Measurements from ENCODE around the gene MRGPRX2. TPM values are rescaled to one million over a fixed set of nuclear protein-coding genes. Genes with fewer than 3 reads are reported as not detected.

Gene MRGPRX2
- total and polyA plus RNA-seq, 2 of the 13 experiments (the other 11 are each of a cell fraction or from before 2014, with no cell fraction given), result not detected

GRCh38 chr11:19071255-19071654 is 10.7 kb upstream of the MRGPRX2 start (continued):
- TF ChIP-seq ZNF644 (CRISPR knock-in tag; IDR thresholded peaks at IDR 0.05; ENCODE audit: low read depth), result 0 out of 2 replicates have a peak, but pooled peaks have one; percentile 27
- peak; percentile 35; the same call in 1 of the 2 replicates for TF ChIP-seq TARDBP (CRISPR knock-in tag; IDR thresholded peaks at IDR 0.05)
- TF ChIP-seq ZFY (CRISPR knock-in tag; IDR thresholded peaks at IDR 0.05), result no peak
- 0 out of 2 replicates have a peak, but pooled peaks have one; percentile 32 for TF ChIP-seq HOXA3 (CRISPR knock-in tag; IDR thresholded peaks at IDR 0.05)
- TF ChIP-seq SNAPC5 (CRISPR knock-in tag; IDR thresholded peaks at IDR 0.05; ENCODE audit: borderline replicate concordance), result 0 out of 2 replicates have a peak, but pooled peaks have one; percentile 19
- peak; percentile 4; the same call in 1 of the 2 replicates for TF ChIP-seq FOSL2 (CRISPR knock-in tag; IDR thresholded peaks at IDR 0.05)
- TF ChIP-seq ARID5B (CRISPR knock-in tag; IDR thresholded peaks at IDR 0.05), result peak; percentile 35; the same call in 1 of the 2 replicates
- peak; percentile 66 for TF ChIP-seq XRCC5 (optimal IDR thresholded peaks at IDR 0.05; ENCODE audit: low read length)
- peak; percentile 24; the same call in 1 of the 2 replicates for TF ChIP-seq MED1 (CRISPR knock-in tag; IDR thresholded peaks at IDR 0.05)

GRCh38 chr11:19059833-19060232 is 684 bp downstream of the MRGPRX2 start:
- no peak overlapping the region for H3K9ac ChIP-seq (ENCODE audit: insufficient read depth, low read depth, low read length)
- no TSS peak for BruUV-seq (replicated peaks)
- no peaks in the 10 kb centered on the region for H3K4me1 ChIP-seq (ENCODE audit: insufficient read depth, low read length)
- FAIRE-seq, result no peak
- ChIA-PET CTCF (ENCODE audit: low intra/inter-chr PET ratio, low total read pairs) (no interaction called here), POLR2A (no interaction called here)
- no peak overlapping the region for H2AFZ ChIP-seq (ENCODE audit: low read length)
- intact Hi-C loops (cut with micrococcal nuclease; ENCODE audit: unreplicated experiment), result no loop called here
- no peak overlapping the region for H3K27ac ChIP-seq (ENCODE audit: extremely low read length, insufficient read depth, low read length)
- H4K20me1 ChIP-seq (ENCODE audit: insufficient read depth, low read length), result no peaks in the 10 kb centered on the region
- H3K36me3 ChIP-seq (replicated peaks in 1 of 2; ENCODE audit: control insufficient read depth in 1 of 2, insufficient read depth in 2 of 2, low read length in 2 of 2), result no peaks in the 10 kb centered on the region
- H3K79me2 ChIP-seq (ENCODE audit: insufficient read depth, low read length), result no peaks in the 10 kb centered on the region
- H3K4me2 ChIP-seq (ENCODE audit: low read depth, low read length), result no peak overlapping the region
- in situ Hi-C loops (cut with HindIII; ENCODE audit: extremely low pct_ligation_motif_present, low pct_unique_long_range_greater_than_20kb), result no loop called here
- no peak for DNase-seq (ENCODE audit: low spot score)
- H3K9me3 ChIP-seq (ENCODE audit: low read length), result no peaks in the 10 kb centered on the region
- H3K4me3 ChIP-seq (replicated peaks in 1 of 3; ENCODE audit: insufficient read depth in 1 of 3, low read depth in 2 of 3, low read length in 3 of 3), result no peak overlapping the region
- H3K27me3 ChIP-seq (ENCODE audit: control insufficient read depth in 1 of 2, insufficient read depth in 2 of 2, low read length in 2 of 2), result peaks cover 0 to 19% of the 10 kb centered on the region in 2 experiments; a peak in 1 of 5 replicates
- no peak for ATAC-seq
- 7% methylated on average over 5 of the region's 5 CpGs for WGBS (ENCODE audit: low lambda C conversion rate)
- TF ChIP-seq MAZ (IDR thresholded peaks at IDR 0.05; ENCODE audit: borderline replicate concordance, low read depth, low read length) (no peak), MAZ (CRISPR knock-in tag; IDR thresholded peaks at IDR 0.05; ENCODE audit: low read depth) (no peak), TFE3 (CRISPR knock-in tag; IDR thresholded peaks at IDR 0.05) (no peak), ZNF569 (CRISPR knock-in tag; IDR thresholded peaks at IDR 0.05; ENCODE audit: borderline replicate concordance) (no peak), FOXK1 (CRISPR knock-in tag; IDR thresholded peaks at IDR 0.05; ENCODE audit: borderline replicate concordance, low read depth) (no peak), ZSCAN20 (CRISPR knock-in tag; IDR thresholded peaks at IDR 0.05; ENCODE audit: borderline replicate concordance) (no peak), ZNF766 (CRISPR knock-in tag; IDR thresholded peaks at IDR 0.05; ENCODE audit: borderline replicate concordance) (no peak)
